Keratinocyte (primary cell): ENCODE results near the gene MCEE. TPM values are rescaled to one million over a fixed set of nuclear protein-coding genes. Genes with fewer than 3 reads are reported as not detected.
A peak's percentile ranks its signal among the peaks of the same experiment; 100 is the strongest.

Experiments used
- DNase-seq: peaks from one replicate; pipeline ENCODE4 v3.0.0-alpha.2; 2011; ENCODE audit warnings: low read depth, missing footprints, low spot score
- FAIRE-seq: peaks from 2 replicates; lab custom pipeline; 2011; peaks lifted over from hg19 to GRCh38; lab: Jason Lieb, UNC
- H2AFZ ChIP-seq: 2 replicates; pipeline ENCODE4 v1.6.0; 2012; ENCODE audit warnings: low read length, control low read depth, inconsistent platforms; ENCODE audit not compliant: control insufficient read depth
- H3K27ac ChIP-seq: 2 replicates; pipeline ENCODE4 v1.5.1; 2011; ENCODE audit warnings: low read length; ENCODE audit not compliant: control insufficient read depth, insufficient read depth
- H3K27me3 ChIP-seq: 3 replicates; pipeline ENCODE4 v1.6.0; 2011; ENCODE audit warnings: low read length; ENCODE audit not compliant: control insufficient read depth, insufficient read depth; ENCODE audit errors: extremely low read depth
- H3K36me3 ChIP-seq, 2 experiments: 2 replicates in 1 of 2; 3 replicates in 1 of 2; pipeline ENCODE4 v1.5.1; 2011; ENCODE audit warnings: low read length in 2 of 2, mild to moderate bottlenecking in 1 of 2; ENCODE audit not compliant: control insufficient read depth in 2 of 2, insufficient read depth in 2 of 2; ENCODE audit errors: extremely low read depth in 1 of 2
- H3K4me1 ChIP-seq: 3 replicates; pipeline ENCODE4 v1.5.1; 2011; ENCODE audit warnings: low read length; ENCODE audit not compliant: control insufficient read depth, insufficient read depth; ENCODE audit errors: extremely low read depth
- H3K4me2 ChIP-seq: 3 replicates; pipeline ENCODE4 v1.6.0; 2011; ENCODE audit warnings: low read depth, low read length; ENCODE audit not compliant: control insufficient read depth, insufficient read depth; ENCODE audit errors: extremely low read depth
- H3K4me3 ChIP-seq, 3 experiments: fragments of 200-600 bp in 1 of 3; sonication (generic) in 1 of 3; 2 replicates in 2 of 3; 3 replicates in 1 of 3; pipeline ENCODE4 v1.5.1; 2011 to 2016; ENCODE audit warnings: low read length in 3 of 3, mild to moderate bottlenecking in 3 of 3, control low read depth in 2 of 3, inconsistent platforms in 1 of 3, low read depth in 1 of 3, mixed read lengths in 1 of 3, mixed run types in 1 of 3, moderate library complexity in 1 of 3; ENCODE audit not compliant: control insufficient read depth in 2 of 3, insufficient read depth in 2 of 3; ENCODE audit errors: extremely low read depth in 1 of 3
- H3K79me2 ChIP-seq: 2 replicates; pipeline ENCODE4 v1.6.0; 2012; ENCODE audit warnings: low read length; ENCODE audit not compliant: control insufficient read depth, insufficient read depth
- H3K9ac ChIP-seq: 3 replicates; pipeline ENCODE4 v1.6.0; 2011; ENCODE audit warnings: low read length; ENCODE audit not compliant: control insufficient read depth, insufficient read depth; ENCODE audit errors: extremely low read depth
- H3K9me1 ChIP-seq: 3 replicates; pipeline ENCODE4 v1.6.0; 2011; ENCODE audit warnings: low read length; ENCODE audit not compliant: control insufficient read depth, insufficient read depth; ENCODE audit errors: extremely low read depth
- H3K9me3 ChIP-seq: 2 replicates; pipeline ENCODE4 v1.5.1; 2012; ENCODE audit warnings: low read depth, low read length; ENCODE audit not compliant: control insufficient read depth
- H4K20me1 ChIP-seq: 3 replicates; pipeline ENCODE4 v1.6.0; 2011; ENCODE audit warnings: low read length; ENCODE audit not compliant: control insufficient read depth, insufficient read depth; ENCODE audit errors: extremely low read depth
- CTCF ChIP-seq, 3 experiments: IDR thresholded peaks in 1 of 3; conservative IDR thresholded peaks in 1 of 3; optimal IDR thresholded peaks in 1 of 3; 2 replicates in 2 of 3; 3 replicates in 1 of 3; pipeline versions ENCODE3 to v1.5.1; 2011; ENCODE audit warnings: low read length in 3 of 3, mild to moderate bottlenecking in 3 of 3, moderate library complexity in 2 of 3, control low read depth in 1 of 3, inconsistent platforms in 1 of 3; ENCODE audit not compliant: insufficient read depth in 2 of 3; ENCODE audit errors: extremely low read depth in 1 of 3
- EZH2 ChIP-seq: IDR thresholded peaks from one replicate; pipeline ENCODE4 v1.6.1; 2012; ENCODE audit warnings: inconsistent platforms, mild to moderate bottlenecking, low read length, moderate library complexity
- dilution Hi-C: fragments of 300-500 bp; cut with MboI; formaldehyde crosslinking; loops from one replicate; pipeline ENCODE4 v1.7.0; 2020; ENCODE audit warnings: low sequenced_read_pairs; ENCODE audit not compliant: extremely low pct_ligation_motif_present
- polyA plus RNA-seq, 5 experiments: library from polyadenylated mRNA; depleted of rRNA in 3 of 5; stranded (reverse) in 3 of 5; stranded (forward) in 1 of 5; unstranded in 1 of 5; fragments of >200 nt; gene quantifications; 1 replicate in 1 of 5; 2 replicates in 3 of 5; 3 replicates in 1 of 5; pipeline versions ENCODE4 v1.2.1 to v1.2.3, GENCODE V29; 2011 to 2012; ENCODE audit warnings: missing spikeins in 2 of 5, low read depth in 1 of 5, low replicate concordance in 1 of 5

The MCEE gene
- polyA plus RNA-seq, 1 donor (not counting 4 experiments of a cell fraction or from before 2014, with no cell fraction given): 7.4 TPM

- peaks cover 7% of the 10 kb centered on the region for H3K79me2 ChIP-seq
- TF ChIP-seq EZH2 (no peak), CTCF (optimal IDR thresholded peaks at IDR 0.05 in 1 of 3, IDR thresholded peaks at IDR 0.05 in 1 of 3, conservative IDR thresholded peaks at IDR 0.05 in 1 of 3; ENCODE audit: extremely low read depth in 1 of 3, insufficient read depth in 2 of 3, low read length in 3 of 3) (no peak)
- no peaks in the 10 kb centered on the region for H3K9me3 ChIP-seq
- no peaks in the 10 kb centered on the region for H3K36me3 ChIP-seq
- FAIRE-seq: no peak
- H3K4me3 ChIP-seq: no peak overlapping the region
- dilution Hi-C loops: no loop called here
- H3K9me1 ChIP-seq: peaks cover 4% of the 10 kb centered on the region
- H3K27me3 ChIP-seq: no peaks in the 10 kb centered on the region
- no peak overlapping the region for H3K9ac ChIP-seq
- H2AFZ ChIP-seq: no peak overlapping the region
- peaks cover 56% of the 10 kb centered on the region for H3K4me1 ChIP-seq
- H3K27ac ChIP-seq: no peak overlapping the region
- no peak for DNase-seq
- peak overlapping the region; percentile 73 for H3K4me2 ChIP-seq
- no peaks in the 10 kb centered on the region for H4K20me1 ChIP-seq
Measured at GRCh38 chr2:71066856-71067255, 63.2 kb downstream of the MCEE start.

- Histone ChIP-seq H3K9me3 (no peaks in the 10 kb centered on the region), H3K4me2 (no peak overlapping the region), H3K27me3 (no peaks in the 10 kb centered on the region), H3K27ac (no peak overlapping the region), H3K9ac (no peak overlapping the region), H3K4me3 (no peak overlapping the region), H2AFZ (no peak overlapping the region), H4K20me1 (no peaks in the 10 kb centered on the region), H3K9me1 (peaks cover 2% of the 10 kb centered on the region), H3K36me3 (no peaks in the 10 kb centered on the region), H3K79me2 (peaks cover 4% of the 10 kb centered on the region), H3K4me1 (peaks cover 37% of the 10 kb centered on the region)
- no peak for TF ChIP-seq CTCF (optimal IDR thresholded peaks at IDR 0.05 in 1 of 3, IDR thresholded peaks at IDR 0.05 in 1 of 3, conservative IDR thresholded peaks at IDR 0.05 in 1 of 3; ENCODE audit: extremely low read depth in 1 of 3, insufficient read depth in 2 of 3, low read length in 3 of 3)
- TF ChIP-seq EZH2: no peak
- no peak for DNase-seq
- FAIRE-seq: no peak
- dilution Hi-C loops: no loop called here
Measured at GRCh38 chr2:71064754-71065621, 65.0 kb downstream of the MCEE start.
